H1 (cell line): ENCODE data around the gene PDE6B. TPM values are rescaled to one million over a fixed set of nuclear protein-coding genes. Genes with fewer than 3 reads are reported as not detected.

Experiments used
- ATF3 ChIP-seq: IDR thresholded peaks from 2 replicates; pipeline ENCODE4 v1.6.1; 2011; ENCODE audit warnings: low read depth, mild to moderate bottlenecking, low read length; ENCODE audit not compliant: insufficient read depth
- CHD7 ChIP-seq: fragments of 300-600 bp; sonication (generic); IDR thresholded peaks from 2 replicates; pipeline ENCODE4 v1.7.1; 2012; ENCODE audit warnings: low read length, moderate library complexity, mild to moderate bottlenecking, inconsistent platforms; ENCODE audit not compliant: insufficient replicate concordance
- MAX ChIP-seq: IDR thresholded peaks from 2 replicates; pipeline ENCODE4 v1.6.1; 2012; ENCODE audit warnings: inconsistent platforms
- SIRT6 ChIP-seq: IDR thresholded peaks from one replicate; pipeline ENCODE4 v1.7.1; 2012; ENCODE audit warnings: low read length, inconsistent platforms
- polyA plus RNA-seq, 7 experiments: library from polyadenylated mRNA; depleted of rRNA in 3 of 7; stranded (reverse) in 5 of 7; unstranded in 2 of 7; fragments of >200 nt in 5 of 7; fragments of 200-250 nt in 2 of 7; gene quantifications; 1 replicate in 5 of 7; 2 replicates in 1 of 7; 4 replicates in 1 of 7; pipeline versions ENCODE4 v1.2.1 to v1.2.3, GENCODE V29; 2011 to 2013; ENCODE audit warnings: missing spikeins in 2 of 7, mixed read lengths in 2 of 7
- total RNA-seq: library from RNA; stranded (reverse); fragmentation: NEBNext Ultra II Directional; extraction: Animal tissue kit (Norgen Biotek cat#: 25700); gene quantifications from 2 replicates; pipeline ENCODE4 v1.2.1, GENCODE V29; 2021

Gene PDE6B
- total and polyA plus RNA-seq, 2 of the 8 experiments (the other 6 are each of a cell fraction or from before 2014, with no cell fraction given), result 4.1 to 8.4 TPM

- TF ChIP-seq CHD7 (no peak), MAX (no peak), ATF3 (no peak), SIRT6 (no peak)
These were observed 25.8 kb downstream of the PDE6B start (continued) for GRCh38 chr4:650951-651883.
